ENCODE results near the gene ADARB2.

DNA sequence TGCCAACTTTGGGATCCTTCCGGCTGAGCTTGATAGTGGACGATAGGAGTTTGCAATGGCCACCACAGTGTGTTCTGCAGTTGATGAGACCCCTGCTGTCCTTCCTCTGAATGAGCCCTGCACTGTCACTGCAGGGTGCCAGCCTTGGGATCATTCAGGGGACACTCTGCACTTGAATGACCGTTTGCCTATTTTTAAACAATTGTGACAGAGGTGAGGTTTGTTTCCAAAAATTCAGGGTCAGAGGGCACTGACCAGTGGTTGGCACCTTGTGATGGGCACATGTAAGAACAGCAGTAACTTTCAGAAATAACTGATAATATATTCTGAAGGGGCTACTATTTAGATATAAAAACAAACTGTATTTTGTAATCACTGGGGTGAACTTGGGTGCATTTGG is 48.5 kb upstream of the ADARB2 start:
- no peak for TF ChIP-seq POLR2AphosphoS5 (IDR thresholded peaks at IDR 0.05)
- TF ChIP-seq EP300 (IDR thresholded peaks at IDR 0.05), result no peak
- TF ChIP-seq, protein P1, sequence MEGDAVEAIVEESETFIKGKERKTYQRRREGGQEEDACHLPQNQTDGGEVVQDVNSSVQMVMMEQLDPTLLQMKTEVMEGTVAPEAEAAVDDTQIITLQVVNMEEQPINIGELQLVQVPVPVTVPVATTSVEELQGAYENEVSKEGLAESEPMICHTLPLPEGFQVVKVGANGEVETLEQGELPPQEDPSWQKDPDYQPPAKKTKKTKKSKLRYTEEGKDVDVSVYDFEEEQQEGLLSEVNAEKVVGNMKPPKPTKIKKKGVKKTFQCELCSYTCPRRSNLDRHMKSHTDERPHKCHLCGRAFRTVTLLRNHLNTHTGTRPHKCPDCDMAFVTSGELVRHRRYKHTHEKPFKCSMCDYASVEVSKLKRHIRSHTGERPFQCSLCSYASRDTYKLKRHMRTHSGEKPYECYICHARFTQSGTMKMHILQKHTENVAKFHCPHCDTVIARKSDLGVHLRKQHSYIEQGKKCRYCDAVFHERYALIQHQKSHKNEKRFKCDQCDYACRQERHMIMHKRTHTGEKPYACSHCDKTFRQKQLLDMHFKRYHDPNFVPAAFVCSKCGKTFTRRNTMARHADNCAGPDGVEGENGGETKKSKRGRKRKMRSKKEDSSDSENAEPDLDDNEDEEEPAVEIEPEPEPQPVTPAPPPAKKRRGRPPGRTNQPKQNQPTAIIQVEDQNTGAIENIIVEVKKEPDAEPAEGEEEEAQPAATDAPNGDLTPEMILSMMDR (IDR thresholded peaks at IDR 0.05), result no peak

Data from esophagus muscularis mucosa (tissue), 4 donors.